B cell (primary cell): ENCODE data around the gene MYCN. TPM values are rescaled to one million over a fixed set of nuclear protein-coding genes. Genes with fewer than 3 reads are reported as not detected.

ENCODE experiments used
- ATAC-seq: fragments of 200-7000 bp; cut with Tn5 transposase; one replicate; pipeline ENCODE4 v1.10.0; 2021; ENCODE audit warnings: low read depth, mild to moderate bottlenecking, moderate number of reproducible peaks, moderate library complexity
- CTCF ChIA-PET: fragments of 350-600 bp; sonication (Branson Sonifier 250); formaldehyde crosslinking; loops from one replicate; lab custom pipeline; 2021; ENCODE audit warnings: antibody characterized with exemption, inconsistent platforms; lab: Charles Lee
- POLR2A ChIA-PET: fragments of 350-600 bp; sonication (Branson Sonifier 250); formaldehyde crosslinking; loops from one replicate; lab custom pipeline; 2021; ENCODE audit warnings: antibody characterized with exemption; lab: Charles Lee
- DNase-seq: peaks from one replicate; pipeline ENCODE4 v3.0.0; 2013
- H2AFZ ChIP-seq: 2 replicates; pipeline ENCODE4 v1.6.1; 2012; ENCODE audit warnings: mild to moderate bottlenecking, low read depth, low read length; ENCODE audit not compliant: insufficient read depth, poor library complexity, severe bottlenecking
- H3K27ac ChIP-seq, 2 donors: 1 replicate in 1 of 2; 2 replicates in 1 of 2; pipeline ENCODE4 v1.5.1; 2012 to 2013; ENCODE audit warnings: low read length in 2 of 2, mild to moderate bottlenecking in 2 of 2, moderate library complexity in 1 of 2
- H3K27me3 ChIP-seq, 4 experiments: fragments of 200-600 bp in 1 of 4; sonication (generic) in 1 of 4; replicated peaks in 1 of 4; 1 replicate in 2 of 4; 2 replicates in 2 of 4; pipeline versions ENCODE4 v1.6.1 to v1.7.0; 2013 to 2016; ENCODE audit warnings: low read length in 3 of 4, mild to moderate bottlenecking in 2 of 4, mixed read lengths in 1 of 4, moderate library complexity in 1 of 4; ENCODE audit not compliant: insufficient read depth in 4 of 4, control insufficient read depth in 3 of 4; ENCODE audit errors: control extremely low read depth in 1 of 4
- H3K36me3 ChIP-seq, 2 experiments: replicated peaks in 1 of 2; 1 replicate in 1 of 2; 2 replicates in 1 of 2; pipeline versions ENCODE4 v1.6.1 to v1.7.1; 2013; ENCODE audit warnings: low read length in 1 of 2; ENCODE audit not compliant: insufficient read depth in 2 of 2, control insufficient read depth in 1 of 2; ENCODE audit errors: control extremely low read depth in 1 of 2, extremely low read depth in 1 of 2
- H3K4me1 ChIP-seq, 2 donors: fragments of 200-600 bp in 1 of 2; sonication (generic) in 1 of 2; 1 replicate in 1 of 2; 2 replicates in 1 of 2; pipeline versions ENCODE4 v1.5.1 to v1.6.1; 2013 to 2017; ENCODE audit warnings: low read length in 2 of 2; ENCODE audit not compliant: control insufficient read depth in 2 of 2, insufficient read depth in 2 of 2
- H3K4me2 ChIP-seq: replicated peaks from 2 replicates; pipeline ENCODE3; 2012; ENCODE audit warnings: mild to moderate bottlenecking, low read depth, low read length; ENCODE audit not compliant: poor library complexity, severe bottlenecking
- H3K4me3 ChIP-seq, 5 experiments: fragments of 200-600 bp in 1 of 5; sonication (generic) in 1 of 5; 1 replicate in 3 of 5; 2 replicates in 2 of 5; pipeline versions ENCODE4 v1.5.1 to v1.7.0; 2011 to 2016; ENCODE audit warnings: low read length in 4 of 5, mild to moderate bottlenecking in 4 of 5, low read depth in 2 of 5, control low read depth in 1 of 5, moderate library complexity in 1 of 5; ENCODE audit not compliant: insufficient read depth in 1 of 5; ENCODE audit errors: control extremely low read depth in 1 of 5, extremely low read depth in 1 of 5
- H3K79me2 ChIP-seq: fragments of 200-600 bp; sonication (generic); one replicate; pipeline ENCODE4 v1.6.0; 2016; ENCODE audit warnings: low read length; ENCODE audit not compliant: control insufficient read depth, insufficient read depth
- H3K9ac ChIP-seq: fragments of 200-600 bp; sonication (generic); 2 replicates; pipeline ENCODE4 v1.6.1; 2017; ENCODE audit warnings: mild to moderate bottlenecking, low read length, moderate library complexity
- H3K9me3 ChIP-seq, 3 donors: one replicate each; pipeline versions ENCODE4 v1.6.1 to v1.7.1; 2013; ENCODE audit warnings: low read length in 2 of 3; ENCODE audit not compliant: control insufficient read depth in 2 of 3, insufficient read depth in 1 of 3; ENCODE audit errors: control extremely low read depth in 1 of 3
- H4K20me1 ChIP-seq: 2 replicates; pipeline ENCODE4 v1.6.0; 2012; ENCODE audit warnings: mild to moderate bottlenecking, low read length; ENCODE audit not compliant: insufficient read depth, control insufficient read depth, poor library complexity, severe bottlenecking
- H3K27ac Mint-ChIP-seq: one replicate; pipeline ENCODE4 v1.8.0; 2021; ENCODE audit warnings: mixed read lengths
- H3K27me3 Mint-ChIP-seq: one replicate; pipeline ENCODE4 v1.8.0; 2021; ENCODE audit warnings: mixed read lengths
- H3K4me1 Mint-ChIP-seq: one replicate; pipeline ENCODE4 v1.8.0; 2021; ENCODE audit warnings: mixed read lengths
- H3K4me3 Mint-ChIP-seq: one replicate; pipeline ENCODE4 v1.8.0; 2021; ENCODE audit warnings: mixed read lengths
- H3K9me3 Mint-ChIP-seq: one replicate; pipeline ENCODE4 v1.8.0; 2022; ENCODE audit warnings: mixed read lengths; ENCODE audit not compliant: insufficient read depth
- EZH2 ChIP-seq: IDR thresholded peaks from 2 replicates; pipeline ENCODE4 v1.6.1; 2012; ENCODE audit warnings: borderline replicate concordance, low read depth, mild to moderate bottlenecking, moderate library complexity, low read length; ENCODE audit not compliant: insufficient read depth, poor library complexity, severe bottlenecking
- WGBS: methylation state at CpG from one replicate; pipeline ENCODE4 v1.1.5; 2013; ENCODE audit warnings: missing lambda C conversion rate; ENCODE audit not compliant: insufficient coverage; 5-methylcytosine and 5-hydroxymethylcytosine counted together
- intact Hi-C: fragments of 100-400 bp; cut with micrococcal nuclease; formaldehyde crosslinking; loops from one replicate; pipeline ENCODE4 v1.10.0; 2022
- polyA plus RNA-seq: library from polyadenylated mRNA; depleted of rRNA; stranded (reverse); fragments of >200 nt; gene quantifications from 2 replicates; pipeline ENCODE4 v1.2.3, GENCODE V29; 2012
- total RNA-seq, 2 donors: library from RNA; stranded (reverse); fragments of 120-200 nt in 1 of 2; gene quantifications; 1 replicate in 1 of 2; 2 replicates in 1 of 2; pipeline versions ENCODE4 v1.2.3 to v1.2.4, GENCODE V29; 2013 to 2022
- TF ChIP-seq, protein P1 (sequence below): fragments of 200-600 bp; IDR thresholded peaks from one replicate; pipeline ENCODE4 v1.8.0; 2022; ENCODE audit warnings: antibody characterized with exemption, mild to moderate bottlenecking

Gene MYCN
- total and polyA plus RNA-seq, 2 donors (not counting 1 experiment from before 2014, with no cell fraction given) = not detected

DNA sequence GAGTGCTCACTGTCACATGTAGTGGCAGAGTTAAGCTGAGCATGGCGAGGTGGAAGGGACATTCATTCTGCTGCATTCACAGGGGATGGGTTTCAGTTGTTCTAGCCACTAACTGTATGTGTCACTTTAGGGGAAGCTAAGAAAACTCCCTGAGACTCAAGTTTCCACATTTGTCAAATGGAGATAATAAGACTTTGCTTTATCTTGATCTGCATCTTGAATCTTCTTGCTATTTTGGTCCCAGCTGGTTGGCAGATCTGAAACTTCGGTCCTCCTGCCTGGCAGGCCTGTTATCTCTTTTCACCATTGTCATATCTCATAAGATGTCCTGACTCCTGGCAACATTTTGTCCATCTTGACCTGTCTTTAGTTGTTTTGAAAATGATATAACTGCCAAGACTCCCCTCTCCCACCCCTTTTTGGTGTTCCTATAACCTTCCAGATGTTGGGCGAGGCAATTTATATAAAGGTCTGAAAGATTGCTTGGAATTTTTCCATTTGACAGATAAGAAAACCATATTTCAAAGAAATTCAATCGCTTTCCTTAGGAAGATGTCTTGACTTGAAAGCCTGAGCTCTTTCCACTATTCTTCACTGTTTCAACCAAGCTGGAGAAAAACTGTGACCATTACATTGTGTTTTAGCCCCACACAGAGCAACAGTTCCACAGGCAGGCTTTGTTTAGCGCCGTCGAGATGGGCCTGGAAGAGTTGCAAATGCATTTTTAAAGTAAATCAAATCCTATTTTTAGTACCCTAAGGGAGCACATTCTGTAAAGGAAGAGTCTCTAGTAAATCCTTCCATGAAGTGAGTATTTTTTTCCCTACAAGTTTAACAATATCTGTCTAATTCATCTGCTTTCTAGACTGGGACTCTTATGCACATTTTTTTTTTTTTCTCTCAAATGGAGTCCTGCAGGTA, 33.4 kb downstream of the MYCN start:
- DNase-seq (no peak), ATAC-seq (no peak)
- Histone ChIP-seq H3K79me2 (no peaks in the 10 kb centered on the region), H4K20me1 (no peaks in the 10 kb centered on the region), H3K9ac (no peak overlapping the region), H3K27me3 (peaks cover 0 to 7% (median 0%) of the 10 kb centered on the region in 4 experiments), H3K9me3 (peaks cover 0 to 3% (median 0%) of the 10 kb centered on the region in 3 donors), H3K36me3 (no peaks in the 10 kb centered on the region), H2AFZ (no peak overlapping the region), H3K4me1 (no peaks in the 10 kb centered on the region), H3K4me3 (no peak overlapping the region), H3K4me2 (no peak overlapping the region), H3K27ac (no peak overlapping the region)
- TF ChIP-seq, protein P1, sequence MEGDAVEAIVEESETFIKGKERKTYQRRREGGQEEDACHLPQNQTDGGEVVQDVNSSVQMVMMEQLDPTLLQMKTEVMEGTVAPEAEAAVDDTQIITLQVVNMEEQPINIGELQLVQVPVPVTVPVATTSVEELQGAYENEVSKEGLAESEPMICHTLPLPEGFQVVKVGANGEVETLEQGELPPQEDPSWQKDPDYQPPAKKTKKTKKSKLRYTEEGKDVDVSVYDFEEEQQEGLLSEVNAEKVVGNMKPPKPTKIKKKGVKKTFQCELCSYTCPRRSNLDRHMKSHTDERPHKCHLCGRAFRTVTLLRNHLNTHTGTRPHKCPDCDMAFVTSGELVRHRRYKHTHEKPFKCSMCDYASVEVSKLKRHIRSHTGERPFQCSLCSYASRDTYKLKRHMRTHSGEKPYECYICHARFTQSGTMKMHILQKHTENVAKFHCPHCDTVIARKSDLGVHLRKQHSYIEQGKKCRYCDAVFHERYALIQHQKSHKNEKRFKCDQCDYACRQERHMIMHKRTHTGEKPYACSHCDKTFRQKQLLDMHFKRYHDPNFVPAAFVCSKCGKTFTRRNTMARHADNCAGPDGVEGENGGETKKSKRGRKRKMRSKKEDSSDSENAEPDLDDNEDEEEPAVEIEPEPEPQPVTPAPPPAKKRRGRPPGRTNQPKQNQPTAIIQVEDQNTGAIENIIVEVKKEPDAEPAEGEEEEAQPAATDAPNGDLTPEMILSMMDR = no peak
- TF ChIP-seq EZH2 = no peak
- no peaks in the 10 kb centered on the region for H3K9me3 Mint-ChIP-seq
- H3K4me1 Mint-ChIP-seq = no peaks in the 10 kb centered on the region
- ChIA-PET POLR2A (no interaction called here), CTCF (no interaction called here)
- WGBS = 87% methylated on average over 4 of the region's 7 CpGs
- no peak overlapping the region for H3K27ac Mint-ChIP-seq
- H3K27me3 Mint-ChIP-seq = peaks cover 7% of the 10 kb centered on the region
- intact Hi-C loops = no loop called here
- no peak overlapping the region for H3K4me3 Mint-ChIP-seq
